H1 (cell line): ENCODE measurements around the gene ABCA6. TPM values are rescaled to one million over a fixed set of nuclear protein-coding genes. Genes with fewer than 3 reads are reported as not detected.

Source experiments
- BRCA1 ChIP-seq: IDR thresholded peaks from 2 replicates; pipeline ENCODE4 v1.6.1; 2012; ENCODE audit warnings: low read depth, low read length, improper control_type of control experiment
- SP2 ChIP-seq: IDR thresholded peaks from 2 replicates; pipeline ENCODE4 v1.6.1; 2012; ENCODE audit warnings: mild to moderate bottlenecking, low read length, inconsistent platforms
- polyA plus RNA-seq, 7 experiments: library from polyadenylated mRNA; depleted of rRNA in 3 of 7; stranded (reverse) in 5 of 7; unstranded in 2 of 7; fragments of >200 nt in 5 of 7; fragments of 200-250 nt in 2 of 7; gene quantifications; 1 replicate in 5 of 7; 2 replicates in 1 of 7; 4 replicates in 1 of 7; pipeline versions ENCODE4 v1.2.1 to v1.2.3, GENCODE V29; 2011 to 2013; ENCODE audit warnings: missing spikeins in 2 of 7, mixed read lengths in 2 of 7
- total RNA-seq: library from RNA; stranded (reverse); fragmentation: NEBNext Ultra II Directional; extraction: Animal tissue kit (Norgen Biotek cat#: 25700); gene quantifications from 2 replicates; pipeline ENCODE4 v1.2.1, GENCODE V29; 2021
- TF ChIP-seq, protein P1 (sequence below): IDR thresholded peaks from 2 replicates; pipeline ENCODE4 v1.6.1; 2012; ENCODE audit warnings: inconsistent platforms
- TF ChIP-seq, protein P2 (sequence below): IDR thresholded peaks from 2 replicates; pipeline ENCODE4 v1.6.1; 2012; ENCODE audit warnings: low read length, inconsistent platforms

ABCA6 gene
- total and polyA plus RNA-seq, 2 of the 8 experiments (the other 6 are each of a cell fraction or from before 2014, with no cell fraction given), result not detected

DNA sequence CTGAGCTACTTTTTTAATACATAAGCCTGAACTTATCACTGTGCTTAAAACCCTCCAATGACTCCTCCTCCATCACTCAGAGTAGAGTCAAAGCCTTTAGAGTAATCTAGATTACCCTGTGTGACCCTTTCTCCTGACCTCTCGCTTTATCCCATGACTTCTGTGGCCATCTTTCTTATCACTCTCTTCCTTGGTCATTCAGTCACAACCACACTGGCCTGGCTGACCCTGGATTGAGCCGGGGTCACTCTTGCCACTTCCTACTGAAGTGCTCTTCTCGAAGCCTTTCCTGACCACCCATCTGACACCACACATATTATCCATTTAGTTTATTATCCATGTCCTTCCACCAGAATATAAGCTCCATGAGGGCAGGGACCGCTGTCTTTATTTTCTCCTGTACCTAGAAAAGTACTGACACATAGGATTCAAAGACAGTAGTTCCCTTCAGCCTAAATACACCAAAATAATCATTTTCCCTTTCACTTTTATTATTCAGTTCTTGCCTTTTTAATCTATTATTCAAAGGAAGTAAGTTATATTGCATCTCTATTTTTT lies 53.0 kb downstream of the ABCA6 start (continued):
- TF ChIP-seq, protein P1, sequence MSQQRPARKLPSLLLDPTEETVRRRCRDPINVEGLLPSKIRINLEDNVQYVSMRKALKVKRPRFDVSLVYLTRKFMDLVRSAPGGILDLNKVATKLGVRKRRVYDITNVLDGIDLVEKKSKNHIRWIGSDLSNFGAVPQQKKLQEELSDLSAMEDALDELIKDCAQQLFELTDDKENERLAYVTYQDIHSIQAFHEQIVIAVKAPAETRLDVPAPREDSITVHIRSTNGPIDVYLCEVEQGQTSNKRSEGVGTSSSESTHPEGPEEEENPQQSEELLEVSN, result no peak
- TF ChIP-seq, protein P2, sequence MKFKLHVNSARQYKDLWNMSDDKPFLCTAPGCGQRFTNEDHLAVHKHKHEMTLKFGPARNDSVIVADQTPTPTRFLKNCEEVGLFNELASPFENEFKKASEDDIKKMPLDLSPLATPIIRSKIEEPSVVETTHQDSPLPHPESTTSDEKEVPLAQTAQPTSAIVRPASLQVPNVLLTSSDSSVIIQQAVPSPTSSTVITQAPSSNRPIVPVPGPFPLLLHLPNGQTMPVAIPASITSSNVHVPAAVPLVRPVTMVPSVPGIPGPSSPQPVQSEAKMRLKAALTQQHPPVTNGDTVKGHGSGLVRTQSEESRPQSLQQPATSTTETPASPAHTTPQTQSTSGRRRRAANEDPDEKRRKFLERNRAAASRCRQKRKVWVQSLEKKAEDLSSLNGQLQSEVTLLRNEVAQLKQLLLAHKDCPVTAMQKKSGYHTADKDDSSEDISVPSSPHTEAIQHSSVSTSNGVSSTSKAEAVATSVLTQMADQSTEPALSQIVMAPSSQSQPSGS, result no peak
- TF ChIP-seq BRCA1 (no peak), SP2 (no peak)
